GM20000 (cell line): Measurements from ENCODE around the gene PHPT1.

Experiments
- DNase-seq: peaks from one replicate; pipeline ENCODE4 v3.0.0; 2012; ENCODE audit warnings: low spot score
- TF ChIP-seq, protein P1 (sequence below): IDR thresholded peaks from 2 replicates; pipeline ENCODE4 v1.5.1; 2012; ENCODE audit warnings: mild to moderate bottlenecking, control low read depth; ENCODE audit errors: extremely low read depth, missing control alignments

The PHPT1 gene

DNA sequence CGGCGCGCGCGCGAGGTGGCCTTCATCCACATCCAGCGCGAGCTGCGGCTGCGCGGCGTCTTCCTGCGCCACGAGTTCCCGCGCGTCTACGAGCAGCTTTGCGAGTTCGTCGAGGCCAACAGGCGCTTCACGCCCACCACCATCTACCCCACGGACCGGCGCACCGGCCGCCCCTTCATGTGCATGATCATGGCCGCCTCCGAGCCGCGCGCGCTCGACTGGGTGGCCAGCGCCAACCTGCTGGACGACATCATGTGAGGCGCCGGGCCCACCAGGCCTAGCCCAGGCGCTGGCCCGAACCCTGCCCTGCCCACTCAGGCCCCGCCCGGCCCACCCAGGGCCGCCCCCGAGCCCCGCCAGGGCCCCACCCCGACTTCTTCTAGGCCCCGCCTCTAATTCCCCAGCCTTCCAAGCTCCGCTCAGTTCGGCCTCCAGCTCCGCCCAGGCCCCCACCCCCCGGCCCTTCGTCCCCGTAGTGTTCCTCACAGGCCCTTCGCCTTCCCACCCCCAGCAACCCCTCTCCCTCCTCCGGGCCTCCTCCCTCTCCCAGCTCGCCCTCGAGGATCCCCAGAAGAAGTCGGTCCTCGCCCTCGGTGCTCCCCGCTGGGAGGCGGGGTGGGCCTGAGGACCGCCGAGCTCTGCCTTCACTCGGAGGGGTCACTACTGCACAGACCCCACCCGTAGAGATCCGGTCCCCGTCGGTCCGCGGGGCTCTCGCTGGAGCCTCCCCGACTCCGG is 2.0 kb upstream of the PHPT1 start:
- DNase-seq: peak; percentile 79
- TF ChIP-seq, protein P1, sequence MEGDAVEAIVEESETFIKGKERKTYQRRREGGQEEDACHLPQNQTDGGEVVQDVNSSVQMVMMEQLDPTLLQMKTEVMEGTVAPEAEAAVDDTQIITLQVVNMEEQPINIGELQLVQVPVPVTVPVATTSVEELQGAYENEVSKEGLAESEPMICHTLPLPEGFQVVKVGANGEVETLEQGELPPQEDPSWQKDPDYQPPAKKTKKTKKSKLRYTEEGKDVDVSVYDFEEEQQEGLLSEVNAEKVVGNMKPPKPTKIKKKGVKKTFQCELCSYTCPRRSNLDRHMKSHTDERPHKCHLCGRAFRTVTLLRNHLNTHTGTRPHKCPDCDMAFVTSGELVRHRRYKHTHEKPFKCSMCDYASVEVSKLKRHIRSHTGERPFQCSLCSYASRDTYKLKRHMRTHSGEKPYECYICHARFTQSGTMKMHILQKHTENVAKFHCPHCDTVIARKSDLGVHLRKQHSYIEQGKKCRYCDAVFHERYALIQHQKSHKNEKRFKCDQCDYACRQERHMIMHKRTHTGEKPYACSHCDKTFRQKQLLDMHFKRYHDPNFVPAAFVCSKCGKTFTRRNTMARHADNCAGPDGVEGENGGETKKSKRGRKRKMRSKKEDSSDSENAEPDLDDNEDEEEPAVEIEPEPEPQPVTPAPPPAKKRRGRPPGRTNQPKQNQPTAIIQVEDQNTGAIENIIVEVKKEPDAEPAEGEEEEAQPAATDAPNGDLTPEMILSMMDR: no peak

DNA sequence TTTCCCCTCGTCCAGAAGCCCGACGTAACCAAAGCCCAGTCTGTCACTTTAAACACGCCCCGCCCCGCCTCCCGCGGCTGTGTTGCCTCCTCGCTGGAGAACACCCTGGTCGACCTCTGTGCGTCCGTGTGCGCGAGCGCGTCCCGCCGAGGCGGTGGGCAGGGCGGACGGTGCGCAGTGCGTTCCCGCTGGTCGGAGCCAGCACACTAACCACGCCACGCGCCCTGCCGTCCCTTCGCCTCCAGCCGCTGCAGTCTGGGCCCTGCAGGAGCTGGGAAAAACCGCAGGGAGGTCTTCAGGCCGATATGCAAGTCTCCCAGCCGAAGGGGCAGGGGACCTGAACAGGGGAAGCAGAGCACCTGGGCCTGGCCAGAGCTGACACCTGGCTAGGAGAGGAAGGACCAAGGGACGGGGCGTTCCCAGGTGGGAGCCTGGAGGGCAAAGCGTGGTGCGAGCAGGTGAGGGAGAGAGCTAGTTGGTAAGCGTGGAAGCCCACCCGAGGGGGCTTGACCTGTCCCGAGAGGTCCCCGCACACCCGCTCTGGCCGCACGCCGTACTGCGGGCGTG is 1.3 kb upstream of the PHPT1 start:
- TF ChIP-seq, protein P1: no peak
- DNase-seq: peak; percentile 89

DNA sequence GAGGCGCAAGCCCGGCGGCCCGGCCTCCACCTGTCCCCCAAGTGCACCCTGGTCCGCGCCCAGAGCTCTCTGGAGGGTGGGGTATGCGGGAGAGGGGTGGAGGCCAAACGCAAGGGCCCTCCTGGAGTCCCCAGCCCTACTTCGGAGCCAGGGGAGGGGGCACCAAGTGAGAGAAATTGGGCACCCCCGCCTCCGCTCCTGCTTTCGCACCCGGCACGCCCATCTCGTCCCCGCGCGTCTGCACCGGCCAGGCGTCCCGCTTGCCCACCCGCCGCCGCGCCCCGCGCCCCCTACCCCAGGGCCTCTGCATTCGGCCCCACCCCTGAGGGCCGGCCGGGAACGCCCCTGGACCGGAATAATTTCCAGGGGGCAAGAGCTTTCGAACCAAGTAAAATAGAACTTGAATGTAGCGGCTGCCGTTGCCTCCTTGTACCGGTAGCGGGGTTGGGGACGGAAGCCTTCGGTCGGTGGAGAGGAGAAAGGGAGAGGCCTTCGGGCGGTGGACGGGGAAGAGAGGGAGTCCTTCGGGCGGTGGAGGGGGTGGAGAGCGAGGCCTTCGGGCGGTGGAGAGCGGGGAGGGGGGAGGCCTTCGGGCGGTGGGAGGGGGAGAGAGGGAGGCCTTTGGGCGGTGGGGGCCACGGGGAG is 694 bp upstream of the PHPT1 start:
- TF ChIP-seq, protein P1: no peak
- DNase-seq: peak; percentile 84

DNA sequence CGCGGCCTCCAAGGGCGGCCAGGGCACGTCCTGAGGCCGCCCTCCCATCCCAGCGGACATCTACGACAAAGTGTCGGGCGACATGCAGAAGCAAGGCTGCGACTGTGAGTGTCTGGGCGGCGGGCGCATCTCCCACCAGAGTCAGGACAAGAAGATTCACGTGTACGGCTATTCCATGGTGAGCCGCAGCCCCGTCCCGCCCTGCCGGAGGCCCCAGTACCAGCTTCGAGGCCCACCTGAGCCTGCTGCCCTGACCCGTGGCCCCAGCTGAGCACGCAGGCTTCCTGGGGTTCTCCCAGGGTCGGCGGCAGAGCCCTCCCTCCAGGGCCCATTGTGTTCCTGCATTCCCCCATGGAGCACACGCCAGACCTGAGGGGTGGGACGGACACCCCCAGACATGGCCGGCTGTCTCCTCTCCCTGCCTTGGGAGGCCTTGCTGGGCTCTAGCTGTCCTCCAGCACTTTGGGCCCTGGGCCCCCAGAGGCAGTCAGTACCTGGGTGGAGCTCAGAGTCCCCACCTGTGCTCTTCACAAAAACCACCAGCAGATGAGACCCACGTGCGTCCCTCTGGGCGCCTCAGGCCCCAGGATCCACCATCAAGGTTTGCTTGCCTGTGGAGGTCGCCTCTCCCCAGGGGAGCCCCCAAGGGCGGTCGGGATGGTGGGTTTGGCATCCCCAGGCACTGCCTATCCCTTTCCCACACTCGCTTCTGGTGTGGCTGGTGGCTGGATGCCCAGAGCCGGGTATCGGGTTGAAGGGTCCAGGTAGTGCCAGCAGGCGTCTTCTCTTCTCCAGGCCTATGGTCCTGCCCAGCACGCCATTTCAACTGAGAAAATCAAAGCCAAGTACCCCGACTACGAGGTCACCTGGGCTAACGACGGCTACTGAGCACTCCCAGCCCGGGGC is 1.0 kb downstream of the PHPT1 start:
- TF ChIP-seq, protein P1: no peak
- DNase-seq: no peak

DNA sequence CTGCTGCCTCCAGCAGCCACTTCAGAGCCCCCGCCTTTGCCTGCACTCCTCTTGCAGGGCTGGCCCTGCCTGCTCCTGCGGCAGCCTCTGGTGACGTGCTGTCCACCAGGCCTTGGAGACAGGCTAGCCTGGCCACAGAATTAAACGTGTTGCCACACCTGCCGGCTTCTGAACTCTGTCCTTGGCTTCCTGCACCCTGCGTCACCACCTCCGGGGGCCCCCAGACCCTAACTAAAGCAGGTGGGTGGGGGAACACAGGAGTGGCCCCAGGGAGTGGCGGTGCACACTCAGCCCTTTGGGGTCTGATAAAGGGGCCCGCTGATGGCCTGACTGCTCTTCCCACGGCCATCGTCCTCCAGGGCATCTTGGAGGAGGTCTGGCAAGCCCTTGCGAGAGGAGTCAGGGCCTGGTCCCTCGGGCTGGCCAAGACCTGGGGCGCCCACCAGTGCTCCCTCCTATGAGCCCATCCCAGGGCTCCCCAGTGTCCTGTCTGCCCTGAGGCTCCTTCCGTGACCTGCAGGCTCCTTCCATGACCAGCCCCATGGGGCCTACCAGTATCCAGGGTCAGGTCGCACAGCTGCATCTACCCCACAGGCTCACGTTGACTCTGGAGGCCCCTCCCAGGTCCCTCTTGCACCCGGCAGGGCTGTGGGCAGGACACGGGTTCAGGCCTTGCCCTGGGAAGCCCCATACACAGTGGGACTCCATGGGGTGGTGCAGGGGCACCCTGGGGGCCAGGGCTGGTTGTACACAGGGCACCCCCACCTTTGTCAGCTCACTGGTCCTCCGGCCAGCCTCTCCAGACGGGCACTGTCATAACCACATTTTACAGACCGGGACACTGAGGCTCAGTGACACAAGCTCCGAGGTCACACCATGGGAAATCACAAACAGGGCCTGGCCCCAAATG is 1.9 kb downstream of the PHPT1 start:
- TF ChIP-seq, protein P1: no peak
- DNase-seq: no peak

DNA sequence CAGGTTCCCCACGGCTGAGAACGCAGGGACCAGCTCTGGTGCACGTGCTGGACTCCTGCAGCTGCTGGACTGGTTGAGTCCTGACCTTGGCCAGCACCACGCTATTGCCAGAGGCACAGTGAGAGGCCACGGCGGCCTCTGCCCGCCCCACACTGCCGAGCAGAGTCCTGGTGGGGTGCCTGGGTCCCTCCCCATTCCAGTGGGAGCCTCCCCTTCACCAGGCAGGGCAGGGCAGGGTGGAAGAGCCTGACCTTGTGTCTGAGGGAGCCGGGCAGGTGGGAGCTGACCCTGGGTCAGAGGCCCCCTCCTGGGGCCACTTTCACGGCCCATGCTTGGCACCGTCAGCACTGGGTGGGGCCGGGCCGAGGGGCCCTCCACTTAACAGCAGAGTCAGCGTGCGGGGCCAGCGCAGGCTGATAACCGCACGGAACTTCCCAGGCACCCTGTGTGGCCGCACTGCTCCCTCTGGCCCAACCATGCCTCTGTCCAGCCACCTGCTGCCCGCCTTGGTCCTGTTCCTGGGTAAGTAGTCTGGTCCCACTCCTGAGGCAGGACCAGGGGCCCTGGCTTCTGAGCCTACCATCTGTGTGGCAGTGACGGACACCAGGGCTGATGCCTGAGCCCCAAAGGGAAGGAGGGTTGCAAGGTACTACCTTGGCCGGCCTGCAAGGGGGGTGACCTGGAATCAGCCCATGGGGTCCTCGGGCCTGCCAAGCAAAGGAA is 2.9 kb downstream of the PHPT1 start, which contains the start of gene MAMDC4:
MAMDC4 (plus strand) TSS at position 406 of the 723 bp plus-strand sequence; CDS start at position 477, 71 bp downstream.
- DNase-seq: no peak
- TF ChIP-seq, protein P1: no peak
